ENCODE data around the gene ZNF526. TPM values are rescaled to one million over a fixed set of nuclear protein-coding genes. Genes with fewer than 3 reads are reported as not detected.

Gene ZNF526
- total RNA-seq, 3 donors from 2014 or later = 4.0 to 6.9 (median 6.0) TPM

DNA sequence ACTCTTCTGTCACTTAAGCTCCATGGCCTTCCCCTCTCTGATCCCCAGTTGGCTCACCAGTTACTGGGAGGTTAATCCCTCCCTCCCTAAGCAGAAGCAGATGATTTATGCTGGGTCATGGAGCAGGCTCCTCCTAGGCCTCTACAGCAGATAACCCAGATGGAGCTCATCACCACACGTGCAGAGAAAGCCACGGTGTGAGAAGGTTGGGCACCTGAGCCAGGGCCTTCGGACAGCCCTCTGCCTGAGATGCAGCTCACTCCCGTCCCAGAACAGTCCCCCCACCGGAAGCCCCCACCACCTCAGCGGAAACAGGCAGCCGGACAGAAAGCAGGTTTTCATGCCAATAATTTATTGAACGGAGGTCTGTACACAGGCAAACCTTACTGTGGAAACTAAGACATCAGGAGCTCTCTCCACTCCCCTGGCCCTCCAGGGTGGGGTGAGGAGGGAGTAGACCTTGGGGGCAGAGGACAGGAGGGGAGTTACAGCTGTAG lies 9.8 kb downstream of the ZNF526 start:
- H3K4me1 ChIP-seq = no peaks in the 10 kb centered on the region
- H3K36me3 ChIP-seq = peaks cover 4% of the 10 kb centered on the region
- no peaks in the 10 kb centered on the region for H3K27me3 ChIP-seq
- DNase-seq (ENCODE audit: low spot score in 2 of 2) = no peak
- intact Hi-C loops (cut with DNase I; ENCODE audit: low total_unique reads) = no loop called here
- H3K9me3 ChIP-seq = no peaks in the 10 kb centered on the region
- TF ChIP-seq POLR2A (IDR thresholded peaks at IDR 0.05) (no peak), POLR2AphosphoS5 (IDR thresholded peaks at IDR 0.05) (no peak)
- TF ChIP-seq, protein P1, sequence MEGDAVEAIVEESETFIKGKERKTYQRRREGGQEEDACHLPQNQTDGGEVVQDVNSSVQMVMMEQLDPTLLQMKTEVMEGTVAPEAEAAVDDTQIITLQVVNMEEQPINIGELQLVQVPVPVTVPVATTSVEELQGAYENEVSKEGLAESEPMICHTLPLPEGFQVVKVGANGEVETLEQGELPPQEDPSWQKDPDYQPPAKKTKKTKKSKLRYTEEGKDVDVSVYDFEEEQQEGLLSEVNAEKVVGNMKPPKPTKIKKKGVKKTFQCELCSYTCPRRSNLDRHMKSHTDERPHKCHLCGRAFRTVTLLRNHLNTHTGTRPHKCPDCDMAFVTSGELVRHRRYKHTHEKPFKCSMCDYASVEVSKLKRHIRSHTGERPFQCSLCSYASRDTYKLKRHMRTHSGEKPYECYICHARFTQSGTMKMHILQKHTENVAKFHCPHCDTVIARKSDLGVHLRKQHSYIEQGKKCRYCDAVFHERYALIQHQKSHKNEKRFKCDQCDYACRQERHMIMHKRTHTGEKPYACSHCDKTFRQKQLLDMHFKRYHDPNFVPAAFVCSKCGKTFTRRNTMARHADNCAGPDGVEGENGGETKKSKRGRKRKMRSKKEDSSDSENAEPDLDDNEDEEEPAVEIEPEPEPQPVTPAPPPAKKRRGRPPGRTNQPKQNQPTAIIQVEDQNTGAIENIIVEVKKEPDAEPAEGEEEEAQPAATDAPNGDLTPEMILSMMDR (IDR thresholded peaks at IDR 0.05) = no peak
- no peak overlapping the region for H3K4me3 ChIP-seq
- H3K27ac ChIP-seq = peak overlapping the region in 1 of 2 donors; percentile 38

DNA sequence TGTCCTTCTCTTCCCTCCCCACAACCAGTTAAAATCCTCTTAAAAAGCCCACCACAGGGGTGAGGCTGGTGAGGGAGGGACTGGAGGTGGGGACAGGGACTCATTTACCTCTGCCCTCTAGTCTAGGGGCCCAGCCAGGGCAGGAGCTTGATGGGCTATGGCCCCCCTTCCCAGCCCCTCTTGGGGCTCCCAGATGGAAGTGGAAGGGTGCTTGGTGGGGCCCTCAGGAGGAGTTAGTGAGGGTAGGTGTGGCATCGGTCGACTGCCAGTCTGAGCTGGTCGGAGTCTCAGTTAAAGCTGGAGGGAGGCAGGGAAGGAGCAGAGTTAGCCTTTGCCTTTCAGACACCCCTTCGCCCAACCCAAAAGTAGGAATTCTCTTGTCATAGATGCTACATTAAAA lies 10.5 kb downstream of the ZNF526 start:
- intact Hi-C loops (cut with DNase I; ENCODE audit: low total_unique reads) = no loop called here
- Histone ChIP-seq H3K4me3 (no peak overlapping the region), H3K27me3 (no peaks in the 10 kb centered on the region), H3K9me3 (no peaks in the 10 kb centered on the region), H3K4me1 (no peaks in the 10 kb centered on the region), H3K27ac (peak overlapping the region in 1 of 2 donors; percentile 7), H3K36me3 (no peaks in the 10 kb centered on the region)
- TF ChIP-seq POLR2AphosphoS5 (IDR thresholded peaks at IDR 0.05) (no peak), POLR2A (IDR thresholded peaks at IDR 0.05) (no peak)
- TF ChIP-seq, protein P1 (IDR thresholded peaks at IDR 0.05) = no peak
- DNase-seq (ENCODE audit: low spot score in 2 of 2) = no peak

DNA sequence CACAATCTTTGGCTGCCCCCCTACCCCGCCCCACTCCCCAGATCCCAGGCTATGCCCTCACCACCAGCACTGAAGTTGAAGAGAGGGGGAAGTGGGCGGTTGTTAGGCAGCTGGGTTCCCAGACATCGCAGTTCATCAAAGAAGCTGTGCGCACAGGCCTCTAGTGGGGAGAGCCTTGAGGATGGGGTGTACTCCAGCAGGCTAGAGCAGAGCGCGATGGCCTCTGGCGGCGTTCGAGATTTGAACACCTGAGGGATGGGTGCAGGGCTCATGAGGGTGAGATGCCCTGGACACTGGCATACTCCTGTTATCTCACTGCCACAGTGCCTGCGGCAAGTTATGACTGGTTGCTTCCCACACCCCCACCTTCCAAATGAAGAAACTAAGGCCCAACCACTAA lies 12.3 kb downstream of the ZNF526 start:
- H3K4me3 ChIP-seq = no peak overlapping the region
- no peak for DNase-seq (ENCODE audit: low spot score in 2 of 2)
- intact Hi-C loops (cut with DNase I; ENCODE audit: low total_unique reads) = no loop called here
- H3K9me3 ChIP-seq = no peaks in the 10 kb centered on the region
- no peak overlapping the region for H3K27ac ChIP-seq
- TF ChIP-seq POLR2A (IDR thresholded peaks at IDR 0.05) (no peak), POLR2AphosphoS5 (IDR thresholded peaks at IDR 0.05) (no peak)
- TF ChIP-seq, protein P1 (IDR thresholded peaks at IDR 0.05) = no peak
- peaks cover 10% of the 10 kb centered on the region for H3K36me3 ChIP-seq
- no peaks in the 10 kb centered on the region for H3K27me3 ChIP-seq
- H3K4me1 ChIP-seq = no peaks in the 10 kb centered on the region

DNA sequence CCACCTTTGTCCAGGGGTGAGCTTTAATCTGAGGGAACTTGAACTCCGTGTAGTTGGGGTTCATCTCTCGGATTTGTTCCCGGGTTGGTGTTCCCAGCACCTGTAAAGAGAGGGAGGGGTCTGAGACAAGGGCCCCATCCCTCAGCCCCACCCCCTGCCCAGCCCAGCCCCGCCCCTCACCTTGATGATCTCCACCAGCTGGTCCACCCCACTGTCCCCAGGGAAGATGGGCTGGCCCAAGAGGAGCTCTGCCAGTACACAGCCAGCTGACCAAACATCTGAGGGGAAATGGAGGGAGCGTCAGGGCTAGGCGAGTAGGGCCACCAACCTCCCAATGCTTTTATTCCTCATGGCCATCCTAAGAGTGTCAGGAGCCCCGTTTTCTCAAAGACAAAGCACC lies 13.0 kb downstream of the ZNF526 start:
- Histone ChIP-seq H3K27ac (no peak overlapping the region), H3K9me3 (no peaks in the 10 kb centered on the region), H3K36me3 (peaks cover 10% of the 10 kb centered on the region), H3K4me3 (no peak overlapping the region), H3K27me3 (no peaks in the 10 kb centered on the region), H3K4me1 (no peaks in the 10 kb centered on the region)
- TF ChIP-seq POLR2A (IDR thresholded peaks at IDR 0.05) (no peak), POLR2AphosphoS5 (IDR thresholded peaks at IDR 0.05) (no peak)
- TF ChIP-seq, protein P1 (IDR thresholded peaks at IDR 0.05) = no peak
- intact Hi-C loops (cut with DNase I; ENCODE audit: low total_unique reads) = no loop called here
- DNase-seq (ENCODE audit: low spot score in 2 of 2) = no peak

DNA sequence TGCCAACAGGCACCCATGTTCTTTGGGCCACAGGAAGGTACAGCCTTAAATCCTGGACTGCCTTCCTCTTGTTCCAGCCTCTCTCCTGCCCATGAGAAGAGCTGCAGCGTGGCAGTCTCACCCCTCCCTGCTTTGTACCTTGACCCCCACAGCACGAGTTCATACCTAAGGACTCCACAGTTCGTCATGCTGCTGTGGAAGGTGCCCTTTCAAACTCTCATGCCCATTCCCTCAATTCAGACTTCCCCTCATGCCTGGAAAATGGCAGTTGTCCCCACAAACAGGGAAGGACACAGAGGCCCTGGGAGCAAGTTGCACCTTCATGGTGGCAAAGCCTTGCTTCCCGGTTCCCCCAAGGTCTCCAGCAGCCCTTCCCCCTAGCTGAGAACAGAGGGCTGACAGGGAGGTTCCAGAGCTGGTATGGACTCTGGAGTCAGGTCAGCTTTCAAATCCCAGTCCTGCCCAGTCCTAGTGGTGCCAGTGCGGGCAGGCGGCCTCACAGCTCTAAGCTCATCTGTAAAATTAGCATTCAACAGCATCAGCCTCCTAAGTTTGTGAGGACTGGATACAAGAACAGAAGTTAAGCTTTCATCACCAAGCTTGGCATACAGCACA lies 13.7 kb downstream of the ZNF526 start:
- H3K36me3 ChIP-seq = peaks cover 10% of the 10 kb centered on the region
- intact Hi-C loops (cut with DNase I; ENCODE audit: low total_unique reads) = no loop called here

More for the DNA sequence above, 13.7 kb downstream of the ZNF526 start:
- no peak for DNase-seq (ENCODE audit: low spot score in 2 of 2)
- no peaks in the 10 kb centered on the region for H3K27me3 ChIP-seq
- H3K4me1 ChIP-seq = no peaks in the 10 kb centered on the region
- H3K4me3 ChIP-seq = no peak overlapping the region
- TF ChIP-seq POLR2A (IDR thresholded peaks at IDR 0.05) = no peak
- TF ChIP-seq, protein P1 (IDR thresholded peaks at IDR 0.05) = no peak
- no peak for TF ChIP-seq POLR2AphosphoS5 (IDR thresholded peaks at IDR 0.05)
- H3K27ac ChIP-seq = peak overlapping the region in 1 of 2 donors; percentile 6
- H3K9me3 ChIP-seq = no peaks in the 10 kb centered on the region
